NCI-H2107 treated with DMSO at 0.1 percent for 48 hours (cell line): ENCODE data around the gene AURKA.
"Not testable (repeated sequence)": the region's sequence is repeated elsewhere in the genome, so short reads cannot be mapped to it uniquely, and the experiment has no call there.

Experiments used
- DNase-seq: peaks from one replicate; lab custom pipeline; 2025; ENCODE audit not compliant: unreplicated experiment; lab: John Stamatoyannopoulos, UW

Gene AURKA

DNA sequence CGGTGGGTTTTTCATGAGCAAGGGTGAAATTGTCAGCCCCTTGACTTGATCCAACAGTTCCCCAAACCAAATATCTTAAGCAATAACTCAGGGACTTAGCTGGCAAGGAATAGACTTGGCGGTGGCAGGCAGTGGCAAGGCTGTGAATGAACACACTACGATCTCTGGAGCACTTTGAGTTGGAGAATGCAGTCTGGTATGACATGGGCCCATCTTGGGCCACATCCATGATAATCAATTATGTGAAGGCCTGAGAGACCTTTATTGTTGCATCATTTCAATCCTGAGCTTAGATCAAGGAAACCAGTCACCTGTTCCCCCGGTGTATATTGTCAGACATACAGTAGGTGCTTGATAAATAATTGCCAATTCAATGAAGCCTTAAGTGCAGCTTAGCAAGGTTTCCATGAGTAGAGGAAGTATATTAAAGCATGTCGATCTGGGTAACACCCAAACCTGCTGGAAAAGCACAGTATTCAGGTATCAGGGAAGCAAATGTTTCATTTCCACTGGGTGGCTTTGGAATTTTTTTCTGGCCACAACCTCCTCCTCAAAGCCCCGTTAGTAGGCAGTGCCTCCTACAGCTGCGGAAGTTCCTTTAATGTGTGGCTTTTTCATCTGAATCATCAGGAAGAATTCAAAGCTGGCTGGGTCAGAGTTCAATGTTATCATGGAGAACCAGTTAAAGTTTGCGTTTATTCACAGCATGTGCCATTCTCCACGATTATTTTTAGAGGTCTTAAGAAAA, 30.2 kb upstream of the AURKA start:
- DNase-seq = no peak

DNA sequence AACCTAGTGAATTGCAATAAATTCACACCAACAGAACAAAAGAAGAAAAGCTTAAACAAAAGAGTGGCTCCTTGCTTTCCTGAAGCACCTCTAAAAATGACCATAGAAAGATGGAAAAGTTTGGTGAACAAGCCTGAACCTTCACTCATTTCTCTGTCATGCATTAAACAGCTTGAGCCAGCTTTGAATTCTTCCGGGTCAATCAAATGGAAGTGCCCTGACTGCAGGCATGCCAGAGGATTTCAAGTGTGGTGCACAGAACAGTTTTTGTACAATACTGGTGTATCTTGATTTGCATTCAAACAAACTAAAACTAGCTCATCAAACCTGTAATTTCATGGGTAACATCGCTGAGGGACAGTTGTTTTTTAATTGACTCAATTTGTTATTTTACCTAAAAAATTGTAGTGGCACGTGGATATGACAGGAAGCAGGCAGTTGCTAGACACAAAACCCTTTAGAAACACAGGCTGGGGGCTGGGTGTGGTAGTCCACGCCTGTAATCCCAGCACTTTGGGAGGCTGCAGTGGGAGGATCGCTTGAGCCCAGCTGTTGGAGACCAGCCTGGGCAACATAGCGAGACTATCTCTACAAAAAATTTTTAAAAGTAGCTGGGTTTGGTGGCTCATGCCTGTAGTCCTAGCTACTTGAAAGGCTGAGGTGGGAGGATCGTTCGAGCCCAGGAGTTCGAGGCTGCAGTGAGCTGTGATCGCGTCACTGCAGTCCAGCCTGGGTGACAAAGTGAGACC, 29.1 kb upstream of the AURKA start:
- DNase-seq = no peak

DNA sequence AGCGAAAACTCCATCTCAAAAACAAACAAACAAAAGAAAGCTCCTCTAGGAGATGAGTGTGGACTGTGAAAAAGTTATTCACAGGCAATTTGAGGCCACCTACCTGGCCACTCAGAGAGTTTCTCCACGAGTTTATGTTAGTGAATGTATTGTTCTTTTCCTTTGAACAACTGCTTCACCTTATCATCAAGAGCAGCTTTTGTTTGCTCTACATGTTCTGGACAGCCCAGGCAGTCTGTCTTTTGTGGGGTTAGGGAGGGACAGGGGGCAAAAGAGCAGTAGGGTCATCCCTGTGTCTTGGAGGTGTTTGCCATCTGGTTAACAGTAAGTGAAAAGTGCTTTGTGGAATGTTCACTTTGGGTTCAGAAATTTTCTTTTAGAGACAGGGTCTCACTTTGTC, 28.0 kb upstream of the AURKA start:
- no peak for DNase-seq

DNA sequence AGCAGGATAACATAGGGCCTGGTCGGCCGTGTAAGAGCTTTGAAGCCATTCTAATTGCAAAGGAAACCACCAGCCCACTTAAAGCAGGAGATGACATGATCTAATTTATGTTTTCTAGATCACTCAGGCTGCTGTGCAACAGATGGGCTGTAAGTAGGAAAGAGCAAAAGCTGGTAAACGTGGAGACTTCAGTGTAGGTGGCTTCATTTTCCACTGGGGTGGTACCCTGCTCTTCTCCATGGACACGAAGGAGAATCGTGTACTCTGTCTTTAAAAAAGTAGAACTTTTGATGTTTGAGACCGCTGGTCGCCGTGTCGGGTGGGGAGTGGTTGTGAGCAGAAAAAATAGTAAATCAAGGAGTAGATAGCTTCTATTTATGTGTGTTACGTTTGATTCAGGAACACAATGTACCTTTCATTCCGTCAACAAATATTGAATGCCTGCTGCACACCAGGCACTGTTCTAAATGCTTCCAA, 26.4 kb upstream of the AURKA start:
- DNase-seq = no peak

DNA sequence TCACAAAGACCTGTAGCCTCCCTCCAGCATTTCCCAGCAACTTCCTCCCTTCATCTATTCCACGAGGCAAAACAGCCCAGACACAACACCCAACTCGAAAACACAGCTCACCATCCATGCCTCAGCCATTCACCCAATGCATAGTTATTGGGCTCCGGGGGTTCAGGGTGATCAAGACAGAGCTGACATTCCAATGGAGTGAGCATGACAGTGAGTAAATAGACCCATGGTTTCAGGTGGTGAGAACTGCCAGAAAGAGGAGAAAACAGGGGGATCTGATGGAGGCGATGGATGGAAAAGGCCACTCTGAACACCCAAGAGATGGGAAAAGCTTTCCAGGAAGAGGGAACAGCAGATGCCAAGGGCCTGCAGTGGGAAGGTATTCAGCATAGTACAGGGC, 25.9 kb upstream of the AURKA start:
- DNase-seq = no peak

DNA sequence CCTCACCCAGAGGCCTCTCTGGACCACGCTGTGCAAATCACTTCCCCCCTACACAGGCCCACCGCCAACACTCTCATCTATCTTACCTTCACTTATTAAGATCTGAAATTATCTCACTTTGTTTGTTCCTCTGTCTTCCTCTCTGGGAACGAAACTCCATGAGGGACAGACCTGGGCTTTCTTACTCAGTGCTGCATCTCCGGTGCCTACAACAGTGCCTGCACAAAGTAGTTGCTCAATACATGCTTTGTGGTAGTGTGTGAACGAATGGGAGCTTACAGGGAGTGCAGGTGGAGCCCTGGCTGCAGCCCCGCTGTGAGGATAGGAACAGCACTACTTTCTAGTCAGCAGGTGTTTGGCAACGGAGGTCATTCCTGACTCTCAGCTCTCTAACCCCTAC, 25.4 kb upstream of the AURKA start:
- no peak for DNase-seq

DNA sequence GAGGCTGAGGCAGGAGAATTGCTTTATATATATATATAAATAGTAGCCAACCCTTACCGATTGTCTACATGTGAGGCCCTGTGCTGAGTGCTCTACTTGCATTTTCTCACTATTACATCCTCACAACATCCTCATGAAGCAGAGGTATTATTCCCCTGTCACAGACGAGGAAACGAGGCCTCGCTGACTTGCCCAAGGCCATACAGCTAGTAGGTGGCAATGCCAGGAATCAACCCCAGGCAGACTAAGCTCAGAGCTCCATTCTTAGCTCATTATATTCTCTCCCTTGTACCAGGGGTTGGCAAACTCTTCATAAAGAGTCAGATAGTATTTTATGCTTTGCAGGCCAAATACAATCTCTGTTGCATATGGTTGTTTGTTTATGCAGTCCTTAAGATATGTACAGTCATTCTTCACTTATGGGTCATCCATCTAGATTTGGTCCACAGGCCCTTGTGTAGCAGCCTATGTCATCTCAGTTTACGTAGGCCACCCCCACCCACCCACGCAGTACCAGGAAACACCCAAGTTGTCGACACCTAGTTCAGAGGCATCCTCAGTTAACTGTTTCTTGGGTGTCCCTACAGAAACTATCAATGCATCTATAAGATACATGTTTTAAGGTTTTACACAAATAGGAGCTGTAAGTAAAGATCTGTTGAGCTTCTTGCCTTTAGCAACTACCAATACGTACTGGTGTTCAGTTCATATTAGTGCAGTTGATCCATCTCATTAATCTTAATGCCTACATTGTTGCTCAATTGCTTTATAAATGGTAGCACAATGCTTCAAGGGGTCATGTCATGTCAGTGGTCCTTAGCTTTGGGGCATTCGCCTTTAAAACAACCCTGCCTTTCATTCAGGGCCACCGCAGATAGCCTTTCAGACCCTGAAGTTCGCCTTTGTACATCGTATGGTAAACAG, 23.1 kb upstream of the AURKA start:
- DNase-seq = no peak

DNA sequence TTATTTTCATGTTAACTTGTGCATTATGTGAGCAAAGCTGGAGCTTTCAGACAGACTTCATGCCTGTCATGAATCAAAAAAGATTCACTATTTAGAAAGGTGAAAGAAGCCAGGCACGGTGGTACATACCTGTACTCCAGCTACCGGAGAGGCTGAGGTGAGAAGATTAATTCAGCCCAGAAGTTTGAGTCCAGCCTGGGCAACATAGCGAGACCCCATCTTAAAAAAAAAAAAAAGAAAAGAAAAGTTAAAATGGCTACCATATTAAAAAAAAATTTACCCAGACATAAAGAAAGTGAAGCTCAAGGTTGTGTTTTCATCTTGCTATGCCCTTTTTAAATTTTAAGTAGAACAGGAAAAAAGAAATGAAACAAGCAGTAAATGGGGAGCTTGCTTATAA, 20.9 kb upstream of the AURKA start:
- DNase-seq = no peak

DNA sequence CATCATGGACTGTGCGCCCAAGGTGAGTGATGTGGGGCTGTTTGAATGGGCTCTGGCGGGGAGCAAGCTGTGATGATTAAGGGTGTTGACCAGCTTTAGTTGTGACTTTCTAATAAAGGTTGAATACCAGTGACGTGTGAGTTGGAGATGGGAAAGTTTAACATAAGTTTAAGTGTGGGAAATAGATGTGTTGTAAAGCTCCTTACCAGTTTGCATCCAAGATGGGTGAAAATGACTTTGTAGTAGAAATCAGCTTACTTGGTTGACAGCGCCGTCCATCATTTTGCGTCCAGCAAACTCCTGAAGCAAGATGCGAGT, 20.4 kb upstream of the AURKA start:
- DNase-seq = no peak

DNA sequence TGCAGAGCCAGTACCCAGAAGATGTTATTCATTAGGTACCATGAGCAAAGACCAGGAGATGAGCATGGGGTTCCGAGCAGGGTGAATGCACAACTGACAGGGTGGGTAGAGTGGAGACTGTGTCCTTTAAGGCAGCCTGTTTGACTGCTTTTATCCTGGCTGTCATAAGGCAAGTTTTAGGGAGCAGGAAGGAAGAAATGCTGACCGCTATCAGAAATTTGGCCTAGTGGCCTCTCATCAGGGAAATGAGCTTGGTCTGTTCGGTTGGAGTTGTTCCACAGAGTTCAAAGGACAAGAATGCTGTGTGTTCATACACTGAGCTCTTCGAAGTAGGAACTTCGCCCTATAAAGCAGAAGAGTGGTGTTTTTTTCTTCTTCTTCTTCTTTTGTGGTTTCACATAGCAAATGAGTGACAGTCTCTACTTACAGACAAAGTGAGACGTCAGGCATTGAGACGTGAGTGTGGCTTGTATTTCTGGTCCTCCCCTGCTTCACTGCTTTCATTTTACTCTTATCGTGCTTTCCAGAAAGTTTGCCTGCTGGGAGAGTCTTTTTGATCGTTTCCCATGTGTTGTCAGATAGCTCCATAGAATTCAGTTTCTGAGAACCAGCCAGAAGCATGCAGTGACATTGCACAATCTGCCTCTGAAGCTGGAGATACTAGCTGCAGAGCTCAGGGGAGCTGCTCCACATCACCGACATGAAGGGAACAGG, 19.9 kb upstream of the AURKA start, which contains the start of gene CASS4:
TSS of gene CASS4 (plus strand) at position 502 of the 714 bp plus-strand sequence. CDS start at position 701, 199 bp downstream.
- DNase-seq = no peak

DNA sequence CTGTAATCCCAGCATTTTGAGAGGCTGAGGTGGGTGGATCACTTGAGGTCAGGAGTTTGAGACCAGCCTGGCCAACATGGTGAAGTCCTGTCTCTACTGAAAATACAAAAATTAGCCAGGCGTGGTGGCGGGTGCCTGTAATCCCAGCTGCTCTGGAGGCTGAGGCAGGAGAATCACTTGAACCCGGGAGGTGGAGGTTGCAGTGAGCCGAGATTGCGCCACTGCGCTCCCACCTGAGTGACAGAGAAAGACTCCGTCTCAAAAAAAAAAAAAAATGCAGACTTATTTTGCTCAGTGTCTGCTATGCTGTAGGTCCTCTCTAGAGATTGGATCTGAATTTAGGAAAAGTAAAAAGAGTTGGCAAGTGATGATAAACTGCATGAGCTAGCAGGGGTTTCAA, 19.3 kb upstream of the AURKA start:
- DNase-seq = not testable (repeated sequence)

DNA sequence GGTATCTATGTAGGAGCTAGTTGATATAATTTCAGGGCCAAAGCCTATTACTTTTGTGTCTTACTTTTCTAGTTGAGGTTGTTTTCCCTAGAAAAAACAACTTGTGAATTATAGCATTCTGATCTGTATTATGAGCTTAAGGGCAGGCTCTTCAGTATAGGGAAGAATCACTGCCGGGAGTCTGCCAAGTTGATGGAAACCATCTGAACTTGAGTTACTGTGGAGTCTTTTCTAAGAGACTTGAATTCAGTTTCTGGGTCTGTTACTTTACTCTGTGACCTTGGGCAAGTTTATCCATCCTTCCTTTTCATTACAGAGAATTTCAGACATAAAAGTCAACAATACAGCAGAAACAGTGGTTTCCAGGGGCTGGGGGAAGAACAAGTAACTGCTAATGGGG, 17.9 kb upstream of the AURKA start:
- no peak for DNase-seq

DNA sequence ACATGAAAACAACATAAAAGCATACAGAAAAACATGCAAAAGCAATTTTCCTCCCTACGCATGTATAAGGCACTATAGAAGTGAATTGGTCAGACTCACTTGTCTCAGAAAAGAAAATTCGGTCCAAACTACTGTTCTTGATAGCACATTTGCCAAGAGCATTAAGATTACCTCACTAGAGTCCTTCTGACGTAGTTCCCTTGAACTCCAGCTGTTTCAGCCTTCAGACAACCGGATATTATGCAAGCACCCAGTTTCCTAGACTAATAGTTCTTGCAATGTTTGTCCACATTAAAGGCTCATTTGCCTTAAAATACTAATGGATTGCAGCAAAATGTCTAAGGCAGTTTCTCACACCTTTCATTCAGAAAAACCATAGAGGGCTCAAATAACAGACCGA, 17.5 kb upstream of the AURKA start:
- DNase-seq = no peak

DNA sequence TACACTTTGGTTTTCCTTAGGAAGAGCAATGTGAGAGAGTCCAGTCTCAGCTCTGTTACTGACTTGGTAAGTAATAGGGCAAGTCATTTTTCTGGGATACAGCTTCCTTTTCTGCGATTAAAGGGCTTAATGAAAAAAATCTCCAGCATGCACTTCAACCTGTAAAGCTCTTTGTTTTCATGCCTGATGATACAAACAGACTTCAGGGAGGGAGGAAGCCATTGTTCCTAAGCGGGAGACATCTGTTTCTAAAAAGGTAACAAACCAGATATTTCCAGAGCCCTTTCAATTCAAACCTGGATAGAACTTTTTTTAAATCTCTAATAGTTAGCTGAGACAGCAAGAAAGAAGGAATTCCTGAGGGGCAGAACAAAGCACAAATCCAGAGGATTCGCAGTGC, 14.9 kb upstream of the AURKA start:
- no peak for DNase-seq

DNA sequence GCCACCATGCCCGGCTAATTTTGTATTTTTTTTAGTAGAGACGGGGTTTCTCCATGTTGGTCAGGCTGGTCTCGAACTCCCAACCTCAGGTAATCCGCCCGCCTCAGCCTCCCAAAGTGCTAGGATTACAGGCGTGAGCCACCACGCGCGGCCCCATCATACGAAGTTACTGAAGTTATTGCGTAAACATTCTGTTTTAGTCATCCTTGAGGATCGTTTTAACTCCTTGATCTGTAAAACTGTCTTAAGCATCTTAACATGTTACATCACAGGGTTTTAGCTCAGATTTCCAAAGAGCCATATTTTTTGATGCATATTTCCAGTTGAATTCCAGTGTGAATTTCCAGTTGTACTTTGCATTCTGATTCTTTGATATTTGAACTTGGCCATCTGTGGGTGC, 13.3 kb upstream of the AURKA start:
- not testable (repeated sequence) for DNase-seq

DNA sequence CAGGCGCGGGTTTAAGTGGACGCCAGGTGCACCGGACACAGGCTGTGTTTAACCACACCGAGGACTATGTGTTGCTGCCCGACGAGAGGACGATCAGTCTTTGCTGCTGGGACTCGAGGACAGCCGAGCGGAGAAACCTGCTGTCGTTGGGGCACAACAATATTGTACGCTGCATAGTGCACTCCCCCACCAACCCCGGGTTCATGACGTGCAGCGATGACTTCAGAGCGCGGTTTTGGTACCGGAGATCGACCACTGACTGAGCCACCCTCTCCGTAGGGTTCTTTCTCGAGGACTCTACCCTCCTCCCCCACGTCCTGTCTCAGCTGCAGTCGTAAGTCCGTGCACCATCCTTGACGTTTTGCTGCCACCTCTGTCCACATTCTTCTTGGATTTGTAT, 11.4 kb upstream of the AURKA start:
- no peak for DNase-seq

DNA sequence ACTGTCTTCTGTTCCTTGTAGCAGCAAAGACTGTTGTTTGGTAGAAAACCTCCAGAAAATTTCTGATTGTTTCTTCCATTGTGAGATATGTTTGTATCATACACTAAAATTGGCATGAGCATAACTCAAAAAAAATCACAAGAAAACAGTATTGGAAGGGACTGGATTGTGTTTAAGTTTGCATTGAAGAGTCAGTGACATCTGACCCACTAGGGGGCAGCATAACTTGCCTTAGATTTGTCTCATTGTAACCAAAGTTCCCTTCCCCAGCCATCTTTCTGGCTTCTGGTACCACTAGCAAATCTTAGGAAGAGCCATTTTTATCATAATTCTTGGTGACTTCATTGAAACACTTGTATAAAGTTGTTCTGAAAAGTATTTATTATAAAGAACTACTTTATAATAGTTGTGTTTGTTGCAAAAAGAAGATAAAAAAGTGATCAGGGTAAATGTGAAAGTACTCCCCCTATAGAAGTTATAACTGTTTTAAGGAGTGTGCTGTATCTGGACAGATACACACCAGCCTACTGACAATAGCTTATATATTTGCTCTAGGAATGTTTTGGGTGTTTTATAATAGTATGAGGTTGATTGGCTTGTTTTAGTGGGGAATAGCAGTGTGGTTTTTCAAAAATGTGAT, 8.1 kb upstream of the AURKA start:
- DNase-seq = no peak

DNA sequence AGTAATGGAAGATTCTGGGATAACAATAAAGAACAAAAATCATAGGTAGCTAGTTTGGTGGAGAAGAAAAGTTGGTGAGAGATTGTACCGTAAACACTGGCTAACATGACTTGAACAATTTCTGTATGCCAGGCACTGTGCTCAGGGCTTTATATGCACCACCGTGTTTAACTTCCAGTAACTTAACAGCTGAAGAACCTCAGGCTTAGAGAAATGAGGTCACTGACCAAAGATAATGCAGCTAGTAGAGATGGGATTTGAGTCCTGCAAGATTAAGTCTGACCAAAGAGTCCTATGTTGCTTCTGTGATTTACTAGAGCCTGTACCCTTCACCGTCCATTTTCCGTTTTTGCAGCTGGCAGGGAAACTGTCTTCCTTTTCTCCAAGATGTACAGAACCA, 3.2 kb upstream of the AURKA start:
- no peak for DNase-seq

DNA sequence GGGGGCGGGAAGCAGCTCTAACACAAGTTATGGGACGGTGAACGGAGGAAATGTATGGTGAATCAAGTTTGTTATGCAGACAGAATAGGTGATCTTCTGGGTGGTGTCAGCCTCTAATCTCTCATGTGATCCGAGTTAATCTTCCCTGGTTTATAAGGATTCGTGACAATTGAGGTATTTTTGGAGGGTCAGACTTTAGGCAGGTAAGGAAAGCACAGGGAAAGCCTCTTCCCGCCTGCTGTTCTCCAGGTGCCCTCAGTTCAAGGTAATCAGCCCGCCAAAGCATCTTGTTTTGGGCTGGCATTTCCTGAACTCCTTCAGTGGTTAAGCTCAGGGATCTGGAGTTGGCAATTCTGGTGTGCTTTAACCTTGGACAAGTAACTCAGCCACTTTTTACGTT, 1.6 kb upstream of the AURKA start:
- DNase-seq = no peak

DNA sequence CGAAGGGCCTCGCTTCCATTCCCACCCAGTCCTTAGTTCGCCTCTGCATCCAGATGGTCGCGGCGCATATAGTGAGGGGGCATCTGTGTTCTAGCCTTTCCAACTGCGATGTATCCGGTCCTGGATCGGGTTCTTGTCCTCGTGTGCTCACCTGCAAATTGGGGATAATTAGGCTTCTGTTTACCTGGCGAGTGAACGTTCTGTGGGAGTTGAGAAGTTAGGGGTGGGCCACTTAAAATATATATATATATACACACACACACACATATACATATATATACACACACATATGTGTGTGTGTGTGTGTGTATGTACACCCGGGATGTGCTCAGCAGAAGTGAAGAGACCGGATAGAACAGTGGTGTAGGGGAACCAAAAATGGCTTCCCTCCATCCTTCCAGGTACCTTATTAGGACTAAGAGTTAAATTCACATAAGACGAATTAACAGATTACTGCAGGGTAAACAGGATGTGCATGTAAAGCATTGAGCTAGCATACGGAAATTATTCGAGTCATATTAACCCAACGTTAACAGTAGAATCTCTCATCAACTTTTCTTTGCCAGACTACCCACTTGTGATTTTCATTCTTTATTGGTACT, 967 bp upstream of the AURKA start:
- DNase-seq = no peak
